NCI-H2227 treated with DMSO at 0.1 percent for 48 hours (cell line): ENCODE data around the gene CBLB.

Source experiments
- DNase-seq: peaks from one replicate; lab custom pipeline; 2025; lab: John Stamatoyannopoulos, UW

Gene CBLB

DNA sequence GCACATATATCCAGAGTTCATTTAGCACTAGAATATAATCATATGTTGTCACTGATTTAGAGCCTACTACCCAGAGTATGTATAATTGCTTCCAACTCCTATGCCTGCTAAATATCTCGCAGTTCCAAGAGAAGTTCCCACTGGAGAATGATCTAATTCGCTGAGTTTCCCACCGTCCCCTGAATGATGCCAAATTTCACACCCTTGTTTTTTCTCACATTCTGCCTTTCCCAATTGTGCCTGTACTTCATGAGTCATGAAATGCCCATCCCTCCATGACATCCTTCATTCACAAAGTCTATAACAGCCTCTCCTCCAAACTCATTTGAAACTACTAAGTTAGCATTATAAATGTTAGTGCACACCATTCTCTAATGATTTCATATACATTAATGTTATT is 177.2 kb downstream of the CBLB start:
- DNase-seq: no peak

DNA sequence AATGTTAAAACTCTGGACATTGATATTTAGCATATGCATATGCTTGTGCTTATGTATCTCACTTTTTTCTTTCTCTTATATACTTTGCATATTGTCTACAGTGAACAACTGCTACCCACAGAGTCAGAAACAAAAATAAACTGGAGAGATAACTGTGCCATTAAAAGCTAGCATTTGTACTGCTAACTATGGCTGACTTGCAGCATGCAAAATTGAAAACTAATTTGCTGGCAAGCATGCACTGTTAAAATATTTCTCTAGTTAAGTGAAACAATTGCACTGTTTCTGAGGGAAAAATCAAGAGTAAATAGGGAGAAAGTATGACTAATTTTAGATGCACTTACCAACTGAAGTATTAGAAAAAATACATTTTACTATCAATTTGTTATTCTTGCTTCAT is 177.8 kb downstream of the CBLB start:
- DNase-seq: no peak

DNA sequence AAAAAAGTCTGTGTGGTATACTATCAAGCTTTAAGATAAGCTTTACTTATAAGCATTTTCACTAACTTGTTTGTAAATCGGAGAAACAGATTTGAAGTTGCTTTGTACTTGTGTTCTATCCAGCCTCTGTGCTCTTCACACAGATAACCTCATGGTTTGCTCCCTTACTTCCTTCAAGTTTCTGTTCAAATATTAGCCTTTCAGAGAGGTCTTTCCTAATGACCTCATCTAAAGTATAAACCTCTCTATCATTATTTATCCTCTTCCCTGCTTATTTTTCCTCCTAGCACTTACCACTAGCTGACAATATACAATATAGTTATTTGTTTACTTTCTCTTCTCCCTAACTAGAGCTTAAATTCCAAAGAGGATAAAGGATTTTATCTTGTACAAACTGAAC is 180.0 kb downstream of the CBLB start:
- DNase-seq: no peak

DNA sequence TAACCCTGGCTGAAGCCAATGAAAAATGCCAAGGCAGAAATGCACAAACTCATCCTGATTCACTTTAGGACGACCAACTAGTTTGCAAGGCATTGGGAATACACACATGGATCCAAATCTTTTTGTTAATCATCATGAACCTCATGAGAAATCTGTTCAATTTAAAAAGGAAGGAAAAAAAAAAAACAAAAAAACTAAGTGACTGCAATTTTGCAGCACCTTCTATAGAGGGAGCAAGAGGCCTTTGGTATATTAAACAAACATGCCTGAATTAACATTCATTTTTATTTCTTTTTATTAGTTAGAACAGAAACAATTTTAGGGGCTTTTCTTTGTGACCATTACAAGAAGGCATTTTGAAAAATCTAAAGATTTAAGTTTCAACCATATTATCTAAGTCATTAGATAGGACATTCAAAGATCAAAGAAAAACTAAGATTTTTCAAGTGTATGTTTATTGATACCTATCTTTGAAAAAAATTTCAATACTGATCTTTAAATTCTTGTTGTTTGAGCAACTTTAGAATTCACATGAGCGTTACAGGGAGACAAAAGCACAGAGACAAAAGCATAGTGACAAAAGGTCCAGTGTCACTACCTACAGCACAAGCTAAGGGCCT is 182.4 kb downstream of the CBLB start:
- no peak for DNase-seq

DNA sequence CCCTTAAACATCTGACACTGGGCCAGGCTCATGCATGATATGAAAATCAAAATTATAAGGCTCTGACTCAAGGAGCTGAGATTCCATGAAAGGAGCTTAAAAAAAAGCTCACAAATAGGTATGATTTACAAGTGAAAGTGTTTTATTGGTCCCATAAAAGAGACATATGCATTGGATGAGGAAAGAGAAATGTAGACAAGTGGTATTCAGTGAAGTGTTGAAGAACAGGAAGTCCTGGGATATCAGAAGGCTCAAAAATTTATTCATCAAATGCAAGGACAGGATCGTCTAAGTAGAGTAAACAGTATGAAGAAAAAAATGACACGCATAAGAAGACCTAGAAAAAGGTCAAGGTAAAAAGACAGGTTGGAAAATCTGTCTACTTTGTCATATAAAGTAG is 188.9 kb downstream of the CBLB start:
- DNase-seq: no peak

DNA sequence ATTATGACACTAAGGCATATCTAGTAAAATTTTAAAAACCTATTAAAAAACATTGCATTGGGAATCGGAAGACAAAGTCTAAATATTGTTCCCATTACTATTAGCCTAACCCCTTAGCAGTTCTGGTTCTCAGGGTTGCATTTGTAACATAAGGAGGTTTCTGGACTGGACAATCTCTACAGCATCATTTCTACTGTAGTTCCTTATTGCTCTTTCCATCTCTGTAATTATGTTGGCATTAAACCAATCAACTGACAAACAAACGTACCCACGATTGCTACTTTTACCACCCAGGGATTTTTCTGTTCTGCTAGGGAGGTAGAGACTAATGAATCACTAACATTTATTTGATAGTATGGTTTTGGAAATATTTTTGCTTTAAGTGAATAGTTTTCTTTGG is 190.8 kb downstream of the CBLB start:
- no peak for DNase-seq

DNA sequence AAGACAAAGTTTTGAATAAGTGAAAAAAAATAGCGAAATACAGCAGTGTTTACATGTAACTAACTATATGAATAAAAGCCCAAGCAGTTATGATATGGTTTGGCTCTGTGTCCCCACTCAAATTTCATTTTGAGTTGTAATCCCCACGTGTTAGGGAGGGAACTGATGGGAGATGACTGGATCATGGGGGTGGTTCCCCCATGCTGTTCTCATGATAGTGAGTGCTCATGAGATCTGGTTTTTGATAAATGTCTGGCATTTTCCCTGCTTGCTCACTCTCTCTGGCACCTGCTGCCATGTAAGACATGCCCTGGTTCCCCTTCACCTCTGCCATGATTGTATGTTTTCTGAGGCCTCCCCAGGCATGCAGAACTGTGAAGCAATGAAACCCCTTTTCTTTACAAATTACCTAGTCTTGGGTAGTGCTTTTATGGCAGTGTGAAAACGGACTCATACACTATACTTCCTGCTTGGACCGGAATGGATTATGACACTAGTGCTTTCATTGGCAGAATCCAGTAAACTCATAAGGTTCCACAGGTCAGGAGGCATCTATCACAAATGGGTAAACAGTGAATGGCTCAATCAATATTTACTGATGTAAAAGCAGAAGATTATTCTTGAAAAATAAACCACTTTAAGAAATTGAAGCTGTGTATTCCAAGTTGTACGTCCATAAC is 192.1 kb downstream of the CBLB start:
- no peak for DNase-seq

DNA sequence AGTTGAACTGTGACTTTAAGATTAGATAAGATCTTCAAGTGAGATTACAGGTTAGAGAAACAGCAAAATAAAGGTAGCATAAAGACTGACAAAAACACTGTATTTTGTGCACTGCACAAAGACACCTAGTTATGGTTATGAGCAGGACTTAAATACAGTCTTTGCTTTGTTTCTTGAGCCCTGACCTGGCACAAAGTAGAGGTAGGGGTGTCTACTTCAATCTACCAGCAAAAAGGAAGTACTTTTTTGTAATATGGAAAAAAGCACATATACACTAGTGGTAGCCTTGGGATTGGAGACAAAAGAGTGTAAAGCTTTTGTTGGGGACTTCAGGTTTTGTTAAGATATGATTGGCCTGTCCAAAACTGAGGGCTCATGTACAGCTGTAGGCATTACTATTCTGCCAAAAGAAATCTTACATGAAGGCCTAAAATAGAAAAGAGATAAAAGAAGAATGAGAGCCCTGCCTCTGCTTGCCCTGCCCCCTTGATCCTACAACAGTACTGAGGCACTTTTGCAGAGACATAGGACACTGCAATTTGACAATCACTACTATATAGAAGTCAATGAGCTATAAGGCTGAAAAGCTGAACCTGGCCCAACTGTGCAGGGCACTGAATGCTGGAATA is 194.3 kb downstream of the CBLB start:
- DNase-seq: no peak

DNA sequence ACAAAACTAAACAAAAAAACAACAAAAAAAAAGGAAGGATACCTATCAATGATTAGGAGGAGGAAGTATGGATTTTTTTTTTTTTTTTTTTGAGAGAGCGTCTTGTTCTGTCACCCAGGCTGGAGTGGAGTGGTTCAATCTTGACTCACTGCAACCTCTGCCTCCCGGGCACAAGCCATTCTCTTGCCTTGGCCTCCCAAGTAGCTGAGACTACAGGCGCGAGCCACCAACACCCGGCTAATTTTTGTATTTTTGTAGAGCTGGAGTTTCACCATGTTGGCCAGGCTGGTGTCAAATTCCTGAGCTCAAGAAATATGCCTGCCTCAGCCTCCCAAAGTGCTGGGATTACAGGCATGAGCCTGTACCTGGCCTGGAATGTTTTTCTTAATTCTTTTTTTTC is 195.8 kb downstream of the CBLB start:
- no peak for DNase-seq

DNA sequence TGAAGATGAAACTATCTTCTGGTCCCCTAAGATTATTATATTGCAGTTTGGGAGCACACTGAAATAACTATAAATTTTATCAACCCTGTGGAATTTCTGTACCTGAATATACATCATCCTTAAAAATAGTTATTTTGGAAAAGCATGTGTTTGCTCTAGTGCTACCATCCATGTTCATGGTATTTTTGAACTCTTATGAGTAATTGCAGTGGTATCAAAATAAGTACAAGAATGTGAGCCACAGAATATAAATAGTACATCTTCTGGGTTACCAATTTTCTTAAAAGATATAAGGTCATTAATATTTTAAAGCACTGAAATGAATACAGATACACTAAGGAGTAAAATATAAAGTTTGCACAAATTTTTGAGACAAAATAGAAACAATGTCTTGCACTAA is 206.5 kb downstream of the CBLB start:
- DNase-seq: no peak

DNA sequence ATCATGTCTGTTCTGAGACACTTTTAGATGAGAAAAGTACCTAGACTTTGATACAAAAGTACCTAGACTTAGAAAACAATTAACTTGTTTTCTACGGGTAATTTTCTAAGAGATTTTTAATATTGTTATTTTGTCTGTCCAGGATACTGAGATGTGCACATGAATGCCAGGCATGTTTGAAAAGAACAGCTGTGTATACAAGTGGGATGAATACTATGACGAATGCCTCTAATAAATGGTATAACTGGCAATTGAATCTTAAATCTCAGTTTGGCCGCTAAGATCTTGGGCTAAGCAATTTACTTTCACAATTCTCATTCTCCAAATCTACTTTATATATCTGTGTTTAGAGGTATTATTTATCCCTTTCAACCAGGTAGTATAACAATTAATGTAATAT is 207.4 kb downstream of the CBLB start:
- DNase-seq: no peak

DNA sequence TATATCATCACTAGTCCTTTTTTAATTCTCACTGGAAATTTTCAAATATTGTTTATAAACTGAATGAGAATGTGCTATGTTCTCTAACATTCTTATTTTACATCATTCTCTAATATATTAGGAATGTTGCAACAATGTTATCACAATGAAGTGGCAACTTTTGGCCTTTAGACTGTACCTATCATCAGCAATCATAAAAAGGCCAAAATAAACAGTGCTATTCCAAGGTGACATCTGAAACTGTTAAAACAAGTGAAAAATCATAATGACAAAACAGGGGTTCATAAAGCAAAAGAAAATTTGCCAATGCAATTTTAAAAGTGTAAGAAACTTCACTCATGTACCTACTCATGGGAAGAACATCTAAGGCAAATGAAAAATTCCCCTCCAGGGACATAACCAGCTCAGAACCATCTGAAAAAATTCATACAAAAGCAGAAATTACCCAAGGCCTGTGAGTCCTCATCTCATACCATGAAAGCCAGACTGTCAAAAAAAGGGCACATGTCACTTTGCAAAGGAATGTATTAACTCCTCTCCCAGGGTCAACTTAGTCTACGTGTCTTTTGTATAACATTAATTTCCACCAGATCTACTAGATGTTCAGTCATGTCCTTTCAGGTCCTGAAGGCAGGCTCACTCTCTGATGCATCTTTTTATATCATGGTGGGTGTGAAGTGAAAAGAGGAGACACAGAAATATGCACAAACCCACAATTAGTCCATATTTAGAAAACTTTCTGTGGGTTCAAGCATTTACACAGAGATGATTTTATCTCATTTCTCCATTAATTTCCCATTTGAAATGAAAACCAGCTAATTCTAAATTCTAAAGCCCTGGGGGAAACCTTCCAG is 211.9 kb downstream of the CBLB start:
- no peak for DNase-seq

DNA sequence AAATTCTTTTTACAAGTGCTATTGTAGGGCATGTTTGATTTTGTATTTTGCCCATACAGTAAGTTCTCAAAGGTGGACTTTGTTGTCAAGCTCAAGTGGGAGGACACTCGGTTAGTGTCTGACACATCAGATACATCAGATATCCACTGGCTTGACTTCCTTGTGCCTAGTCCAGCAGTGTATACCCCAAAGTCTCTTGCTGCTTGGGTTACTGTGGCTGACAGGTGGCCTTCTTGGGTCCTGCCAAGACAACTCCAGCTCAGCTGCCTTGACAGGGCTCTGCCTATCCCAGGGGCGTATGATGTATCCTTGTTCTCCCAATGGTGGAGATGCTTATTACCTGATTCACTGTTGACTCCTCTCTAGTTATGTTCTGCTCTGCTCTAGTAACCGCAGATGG is 214.9 kb downstream of the CBLB start:
- DNase-seq: no peak

DNA sequence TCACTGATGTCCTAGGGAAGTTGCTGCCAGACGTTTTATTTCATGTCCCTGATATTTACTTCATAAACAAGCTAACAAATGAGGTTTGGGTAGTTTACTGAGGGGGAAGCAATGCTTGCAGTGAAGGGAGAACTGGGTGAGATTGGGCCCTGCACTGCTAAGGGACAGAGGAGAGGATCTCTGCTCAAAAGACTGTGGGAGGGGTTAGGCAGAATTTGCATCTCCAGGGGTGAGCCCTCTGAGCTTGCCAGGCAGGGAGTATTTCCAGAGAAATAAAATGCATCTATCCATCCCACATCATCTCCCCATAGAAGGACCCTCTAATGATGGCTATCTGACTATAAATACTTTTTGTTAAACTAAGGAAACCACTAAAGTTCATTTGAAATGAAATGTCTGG is 215.6 kb downstream of the CBLB start:
- no peak for DNase-seq

DNA sequence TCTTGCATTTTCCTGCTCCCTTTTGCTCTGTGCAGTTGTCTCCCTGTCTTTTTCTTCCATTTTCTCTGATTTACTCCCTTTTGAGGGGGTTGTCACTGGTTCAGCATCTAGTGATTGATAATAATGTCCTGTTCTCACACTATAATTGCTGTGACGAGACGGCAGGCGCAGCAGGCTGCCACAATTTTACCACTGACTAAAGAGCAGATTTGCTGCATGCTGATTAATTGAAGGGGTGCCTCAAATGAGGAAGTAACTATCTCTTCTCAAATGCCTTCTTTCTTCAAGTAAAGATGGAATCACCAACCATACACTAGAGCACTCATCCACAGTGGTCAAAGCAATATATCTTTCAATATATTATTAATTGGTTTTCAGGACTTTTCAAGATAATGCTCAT is 219.3 kb downstream of the CBLB start:
- no peak for DNase-seq

DNA sequence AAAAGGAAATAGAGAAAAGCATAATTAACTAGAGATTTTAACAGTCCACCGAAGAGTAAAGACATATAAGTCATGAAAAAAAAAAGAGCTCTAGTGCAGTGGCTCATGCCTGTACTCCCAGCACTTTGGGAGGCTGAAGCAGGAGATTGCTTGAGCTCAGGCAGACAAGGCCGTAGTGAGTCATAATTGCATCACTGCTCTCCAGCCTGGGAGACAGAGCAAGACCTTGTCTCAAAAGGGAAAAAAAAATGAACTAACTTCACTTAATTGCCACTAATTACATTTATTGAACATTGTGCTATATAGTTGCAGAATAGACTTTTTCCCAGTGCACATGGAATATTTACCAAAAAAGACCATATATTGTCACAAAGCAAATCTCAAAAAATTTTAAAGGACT is 221.8 kb downstream of the CBLB start:
- no peak for DNase-seq

DNA sequence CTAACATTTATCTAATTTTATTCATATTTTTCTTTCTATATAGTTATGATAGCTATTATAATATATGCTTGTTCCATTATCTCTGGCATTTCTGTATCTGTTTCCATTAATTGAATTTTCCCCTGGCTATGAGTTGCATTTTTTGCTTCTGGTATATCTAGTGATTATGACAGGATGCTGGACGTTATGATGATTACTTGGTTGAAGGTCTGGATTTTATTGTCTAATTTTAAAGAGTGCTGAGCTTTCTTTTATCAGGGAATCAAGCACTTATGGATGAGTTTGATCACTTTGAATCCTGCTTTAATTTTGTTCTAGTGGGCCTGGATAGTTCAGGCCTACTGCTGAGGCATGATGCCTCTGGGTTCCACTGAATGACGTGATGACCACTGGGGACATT is 229.7 kb downstream of the CBLB start:
- DNase-seq: no peak

DNA sequence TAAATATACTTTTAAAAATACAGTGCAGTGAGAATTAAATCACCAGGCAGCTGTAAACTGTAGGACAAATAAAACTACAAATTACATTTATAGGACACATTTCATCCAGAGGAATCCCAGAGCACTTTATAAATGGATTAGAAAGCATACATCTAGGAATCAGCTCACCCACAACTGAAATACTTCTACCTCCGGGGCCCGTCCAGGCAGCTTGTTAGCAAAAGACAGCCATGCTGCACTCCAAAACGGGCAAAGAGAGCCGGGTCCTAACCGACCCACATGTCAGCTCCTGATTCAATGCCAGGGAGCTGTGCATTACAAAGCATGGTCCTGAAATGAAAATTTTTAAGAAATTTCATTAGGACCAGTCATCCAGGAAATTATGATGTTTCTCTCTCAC is 234.1 kb downstream of the CBLB start:
- no peak for DNase-seq

DNA sequence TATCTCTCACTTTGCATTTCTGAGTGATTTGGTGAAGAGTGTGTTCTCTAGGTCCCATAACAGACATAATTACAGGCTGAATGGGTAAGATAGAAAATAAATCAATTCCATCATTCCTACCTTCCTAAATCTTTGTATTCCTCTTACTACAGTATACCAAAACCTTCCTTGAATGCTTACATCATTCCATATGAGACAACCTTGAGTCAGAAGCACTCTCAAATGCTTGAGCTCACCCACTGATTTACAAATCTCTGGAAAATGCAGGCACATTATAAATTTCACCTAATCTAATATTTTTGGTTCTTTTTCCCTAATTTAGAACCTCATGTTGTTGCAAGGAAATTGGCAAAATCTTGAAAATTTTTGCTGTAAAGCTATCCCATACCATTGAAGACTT is 239.1 kb downstream of the CBLB start:
- DNase-seq: no peak

DNA sequence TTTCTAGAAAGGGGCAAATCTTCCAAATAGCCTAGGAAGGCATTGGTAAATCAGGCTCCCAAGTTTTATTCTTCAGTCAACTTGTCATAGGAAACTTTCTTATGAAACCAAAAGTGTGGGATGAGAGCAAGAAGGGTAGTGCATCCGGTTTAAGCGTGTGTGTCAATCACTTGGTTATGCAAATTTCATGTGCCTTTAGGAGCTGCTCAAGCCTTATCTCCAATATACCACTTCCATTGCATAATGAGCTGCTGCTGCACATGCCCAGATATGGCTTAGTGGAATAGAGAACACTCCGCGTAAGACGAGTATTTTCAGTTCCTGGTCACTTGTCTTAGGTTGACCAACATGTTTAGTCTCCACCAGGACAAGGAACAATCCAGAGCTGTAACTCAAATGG is 242.1 kb downstream of the CBLB start:
- DNase-seq: no peak

DNA sequence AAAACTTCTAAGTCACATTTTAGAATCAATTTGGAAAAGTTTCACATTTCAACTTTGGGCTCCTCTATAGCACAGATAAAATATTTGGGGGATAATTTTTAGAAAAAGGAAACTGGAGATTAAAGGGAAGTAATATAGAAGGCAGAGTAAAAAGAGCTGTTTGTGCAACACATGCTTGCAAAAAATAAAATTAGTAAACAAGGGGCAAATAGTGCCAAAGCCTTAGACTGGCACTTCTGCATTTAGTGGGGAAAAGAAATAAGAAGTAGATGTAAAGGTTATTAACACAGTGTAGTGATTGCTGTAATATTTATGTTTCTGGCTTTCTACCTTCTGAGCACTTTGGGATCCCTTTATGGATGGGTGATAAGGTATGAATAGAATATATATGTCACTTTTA is 246.6 kb downstream of the CBLB start:
- DNase-seq: no peak

DNA sequence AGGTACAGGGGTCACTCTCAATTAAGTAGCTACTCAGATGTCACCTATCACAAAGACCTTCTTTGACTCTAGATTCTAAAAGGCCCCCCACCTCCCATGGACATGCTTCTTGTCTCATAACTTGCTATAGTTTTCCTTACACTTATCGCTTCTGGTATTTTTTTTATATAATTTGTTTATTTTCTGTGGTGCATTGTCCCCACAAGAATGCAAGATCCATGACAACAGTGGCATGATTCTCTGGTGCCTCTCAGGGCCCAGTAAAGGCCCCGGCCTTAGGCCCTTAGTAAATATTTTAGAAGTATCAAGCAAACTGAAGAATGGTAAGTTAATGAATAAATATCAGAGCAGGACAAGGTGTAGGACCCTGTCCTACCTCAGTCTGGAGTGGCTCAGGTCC is 248.6 kb downstream of the CBLB start:
- no peak for DNase-seq

DNA sequence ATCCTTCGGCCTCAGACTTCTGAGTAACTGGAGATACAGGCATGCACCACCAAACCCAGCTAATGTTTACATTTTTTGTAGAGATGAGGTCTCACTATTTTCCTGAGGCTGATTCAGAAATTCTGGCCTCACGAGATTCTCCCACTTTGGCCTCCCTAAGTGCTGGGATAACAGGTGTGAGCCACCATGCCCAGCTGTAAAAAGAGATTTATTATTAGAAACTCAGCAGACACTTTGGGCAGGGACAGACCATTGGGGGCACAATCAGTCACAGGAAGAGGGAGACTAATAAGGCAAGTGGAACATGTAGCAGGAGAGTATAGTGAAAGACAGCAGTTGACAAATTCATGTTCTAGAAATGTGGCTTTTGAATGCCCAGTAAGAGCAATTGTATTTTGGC is 249.2 kb downstream of the CBLB start:
- no peak for DNase-seq
